ENCODE data around the gene FEM1C.
A peak's percentile ranks its signal among the peaks of the same experiment; 100 is the strongest.

FEM1C gene

DNA sequence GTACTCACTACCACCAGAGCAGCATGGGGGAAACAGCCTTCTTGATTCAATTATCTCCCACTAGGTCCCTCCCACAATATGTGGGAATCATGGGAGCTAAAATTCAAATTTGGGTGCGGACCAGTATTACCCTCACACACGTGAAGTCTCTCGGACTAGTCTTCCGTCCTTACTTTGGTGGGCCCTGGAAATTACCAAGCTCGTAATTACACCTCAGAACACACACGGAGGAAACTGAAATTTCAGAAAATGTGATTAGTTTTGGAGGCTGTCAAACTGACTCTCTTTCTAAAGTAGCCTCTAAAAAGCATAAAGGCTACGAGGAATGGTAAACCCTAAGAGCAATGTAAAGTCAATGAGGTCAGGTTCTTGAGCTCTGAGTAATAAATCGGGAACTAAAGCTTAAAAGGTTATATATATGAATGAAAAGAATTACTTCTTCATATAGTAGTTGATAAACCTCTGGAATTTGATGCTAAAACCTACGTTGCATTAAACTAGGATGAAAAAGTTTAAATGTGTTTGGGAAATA, 842 bp upstream of the FEM1C start:
- TF ChIP-seq, protein P1, sequence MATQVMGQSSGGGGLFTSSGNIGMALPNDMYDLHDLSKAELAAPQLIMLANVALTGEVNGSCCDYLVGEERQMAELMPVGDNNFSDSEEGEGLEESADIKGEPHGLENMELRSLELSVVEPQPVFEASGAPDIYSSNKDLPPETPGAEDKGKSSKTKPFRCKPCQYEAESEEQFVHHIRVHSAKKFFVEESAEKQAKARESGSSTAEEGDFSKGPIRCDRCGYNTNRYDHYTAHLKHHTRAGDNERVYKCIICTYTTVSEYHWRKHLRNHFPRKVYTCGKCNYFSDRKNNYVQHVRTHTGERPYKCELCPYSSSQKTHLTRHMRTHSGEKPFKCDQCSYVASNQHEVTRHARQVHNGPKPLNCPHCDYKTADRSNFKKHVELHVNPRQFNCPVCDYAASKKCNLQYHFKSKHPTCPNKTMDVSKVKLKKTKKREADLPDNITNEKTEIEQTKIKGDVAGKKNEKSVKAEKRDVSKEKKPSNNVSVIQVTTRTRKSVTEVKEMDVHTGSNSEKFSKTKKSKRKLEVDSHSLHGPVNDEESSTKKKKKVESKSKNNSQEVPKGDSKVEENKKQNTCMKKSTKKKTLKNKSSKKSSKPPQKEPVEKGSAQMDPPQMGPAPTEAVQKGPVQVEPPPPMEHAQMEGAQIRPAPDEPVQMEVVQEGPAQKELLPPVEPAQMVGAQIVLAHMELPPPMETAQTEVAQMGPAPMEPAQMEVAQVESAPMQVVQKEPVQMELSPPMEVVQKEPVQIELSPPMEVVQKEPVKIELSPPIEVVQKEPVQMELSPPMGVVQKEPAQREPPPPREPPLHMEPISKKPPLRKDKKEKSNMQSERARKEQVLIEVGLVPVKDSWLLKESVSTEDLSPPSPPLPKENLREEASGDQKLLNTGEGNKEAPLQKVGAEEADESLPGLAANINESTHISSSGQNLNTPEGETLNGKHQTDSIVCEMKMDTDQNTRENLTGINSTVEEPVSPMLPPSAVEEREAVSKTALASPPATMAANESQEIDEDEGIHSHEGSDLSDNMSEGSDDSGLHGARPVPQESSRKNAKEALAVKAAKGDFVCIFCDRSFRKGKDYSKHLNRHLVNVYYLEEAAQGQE (IDR thresholded peaks at IDR 0.05; ENCODE audit: insufficient replicate concordance, low read depth): no peak
- TF ChIP-seq SPI1 (IDR thresholded peaks at IDR 0.05; ENCODE audit: borderline replicate concordance, low read depth) (no peak), GABPA (IDR thresholded peaks at IDR 0.05; ENCODE audit: low read depth) (no peak), POLR2AphosphoS5 (IDR thresholded peaks at IDR 0.05; ENCODE audit: low read depth) (no peak)
- TF ChIP-seq, protein P2, sequence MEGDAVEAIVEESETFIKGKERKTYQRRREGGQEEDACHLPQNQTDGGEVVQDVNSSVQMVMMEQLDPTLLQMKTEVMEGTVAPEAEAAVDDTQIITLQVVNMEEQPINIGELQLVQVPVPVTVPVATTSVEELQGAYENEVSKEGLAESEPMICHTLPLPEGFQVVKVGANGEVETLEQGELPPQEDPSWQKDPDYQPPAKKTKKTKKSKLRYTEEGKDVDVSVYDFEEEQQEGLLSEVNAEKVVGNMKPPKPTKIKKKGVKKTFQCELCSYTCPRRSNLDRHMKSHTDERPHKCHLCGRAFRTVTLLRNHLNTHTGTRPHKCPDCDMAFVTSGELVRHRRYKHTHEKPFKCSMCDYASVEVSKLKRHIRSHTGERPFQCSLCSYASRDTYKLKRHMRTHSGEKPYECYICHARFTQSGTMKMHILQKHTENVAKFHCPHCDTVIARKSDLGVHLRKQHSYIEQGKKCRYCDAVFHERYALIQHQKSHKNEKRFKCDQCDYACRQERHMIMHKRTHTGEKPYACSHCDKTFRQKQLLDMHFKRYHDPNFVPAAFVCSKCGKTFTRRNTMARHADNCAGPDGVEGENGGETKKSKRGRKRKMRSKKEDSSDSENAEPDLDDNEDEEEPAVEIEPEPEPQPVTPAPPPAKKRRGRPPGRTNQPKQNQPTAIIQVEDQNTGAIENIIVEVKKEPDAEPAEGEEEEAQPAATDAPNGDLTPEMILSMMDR (IDR thresholded peaks at IDR 0.05; ENCODE audit: insufficient read depth, low read length): no peak
- Histone ChIP-seq H3K27me3 (ENCODE audit: insufficient read depth, poor library complexity, severe bottlenecking) (no peaks in the 10 kb centered on the region), H3K4me3 (replicated peaks; ENCODE audit: insufficient read depth, low read length) (no peak overlapping the region), H3K27ac (replicated peaks) (no peak overlapping the region)
- no peak for DNase-seq (ENCODE audit: low read depth in 1 of 2, low spot score in 1 of 2)

DNA sequence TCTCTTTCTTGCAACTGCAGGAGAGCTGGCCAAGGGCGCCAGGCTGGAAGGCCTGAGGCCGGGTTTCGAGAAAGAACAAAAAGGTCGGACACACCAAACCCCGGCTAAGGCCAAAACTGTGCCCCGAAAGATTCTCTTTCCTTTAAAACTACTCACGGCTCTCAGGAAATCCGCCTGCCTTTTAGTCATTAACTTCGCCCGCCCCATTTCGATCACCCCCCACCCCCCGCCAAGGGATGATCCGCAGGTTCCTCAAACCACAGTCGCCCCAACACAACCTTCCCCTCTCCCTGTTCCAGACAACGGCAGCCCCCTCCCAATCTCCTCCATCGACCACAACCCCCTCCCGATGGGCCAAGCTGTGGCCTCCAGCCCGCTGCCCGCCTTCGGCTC, 536 bp downstream of the FEM1C start:
- peak in 1 of 2 experiments; percentile 45 for DNase-seq (ENCODE audit: low read depth in 1 of 2, low spot score in 1 of 2)
- peak overlapping the region; percentile 54 for H3K4me3 ChIP-seq (replicated peaks; ENCODE audit: insufficient read depth, low read length)
- H3K27me3 ChIP-seq (ENCODE audit: insufficient read depth, poor library complexity, severe bottlenecking): no peaks in the 10 kb centered on the region
- TF ChIP-seq, protein P2 (IDR thresholded peaks at IDR 0.05; ENCODE audit: insufficient read depth, low read length): no peak
- no peak for TF ChIP-seq GABPA (IDR thresholded peaks at IDR 0.05; ENCODE audit: low read depth)
- TF ChIP-seq POLR2AphosphoS5 (IDR thresholded peaks at IDR 0.05; ENCODE audit: low read depth): no peak
- TF ChIP-seq, protein P1 (IDR thresholded peaks at IDR 0.05; ENCODE audit: insufficient replicate concordance, low read depth): no peak
- no peak for TF ChIP-seq SPI1 (IDR thresholded peaks at IDR 0.05; ENCODE audit: borderline replicate concordance, low read depth)
- peak overlapping the region; percentile 82 for H3K27ac ChIP-seq (replicated peaks)

DNA sequence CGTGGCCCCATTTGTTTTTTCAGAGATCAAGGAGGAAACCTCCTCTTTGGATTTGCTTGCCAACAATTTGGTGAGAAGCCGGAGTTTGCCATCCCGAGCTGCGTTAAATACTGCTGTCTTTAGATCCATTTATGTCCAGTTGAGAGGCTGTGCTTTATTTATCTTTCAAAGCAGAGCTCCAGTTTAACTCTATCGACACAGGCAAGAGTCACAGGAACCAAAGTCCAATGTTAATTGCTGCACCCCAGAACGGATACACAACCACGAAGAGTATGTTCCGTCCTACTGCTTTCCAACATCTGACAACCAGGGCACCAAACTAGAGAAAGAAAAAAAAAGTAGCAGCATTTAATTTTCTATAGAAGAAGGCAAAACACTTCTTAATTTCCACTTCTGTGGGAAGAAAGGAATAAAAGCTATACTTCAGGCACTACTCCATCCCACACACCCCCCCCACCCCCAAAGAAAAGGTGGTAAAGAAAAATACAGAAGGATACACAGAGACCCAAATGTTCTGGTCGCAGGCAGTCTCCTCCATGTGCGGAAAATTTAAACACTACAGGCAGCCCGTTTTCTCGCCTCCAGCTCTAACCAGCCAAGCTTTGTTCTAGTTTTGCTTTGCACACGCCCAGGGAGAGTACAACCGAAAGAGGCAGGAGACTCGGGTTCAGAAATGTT, 1.1 kb downstream of the FEM1C start:
- no peak for TF ChIP-seq POLR2AphosphoS5 (IDR thresholded peaks at IDR 0.05; ENCODE audit: low read depth)
- TF ChIP-seq, protein P2 (IDR thresholded peaks at IDR 0.05; ENCODE audit: insufficient read depth, low read length): no peak
- TF ChIP-seq, protein P1 (IDR thresholded peaks at IDR 0.05; ENCODE audit: insufficient replicate concordance, low read depth): no peak
- no peak for TF ChIP-seq GABPA (IDR thresholded peaks at IDR 0.05; ENCODE audit: low read depth)

More for the DNA sequence above, 1.1 kb downstream of the FEM1C start:
- peak overlapping the region; percentile 82 for H3K27ac ChIP-seq (replicated peaks)
- peak overlapping the region; percentile 54 for H3K4me3 ChIP-seq (replicated peaks; ENCODE audit: insufficient read depth, low read length)
- peak in 1 of 2 experiments; percentile 26 for DNase-seq (ENCODE audit: low read depth in 1 of 2, low spot score in 1 of 2)
- H3K27me3 ChIP-seq (ENCODE audit: insufficient read depth, poor library complexity, severe bottlenecking): no peaks in the 10 kb centered on the region
